Thyroid gland (tissue), 4 donors: Measurements from ENCODE around the gene EFNB2. TPM values are rescaled to one million over a fixed set of nuclear protein-coding genes. Genes with fewer than 3 reads are reported as not detected.

Experiments
- DNase-seq, 2 donors: peaks; one replicate each; pipeline ENCODE4 v3.0.0-alpha.2; 2019
- H3K27ac ChIP-seq, 3 donors: fragments of 200-600 bp; sonication (generic); 1 replicate in 2 of 3; 2 replicates in 1 of 3; pipeline ENCODE4 v1.5.1; 2016 to 2019; ENCODE audit warnings: mild to moderate bottlenecking in 1 of 3, moderate library complexity in 1 of 3
- H3K27me3 ChIP-seq: fragments of 200-600 bp; sonication (generic); one replicate; pipeline ENCODE4 v1.5.1; 2019
- H3K36me3 ChIP-seq, 2 donors: fragments of 200-600 bp; sonication (generic); one replicate each; pipeline ENCODE4 v1.5.1; 2016 to 2019
- H3K4me1 ChIP-seq, 2 donors: fragments of 200-600 bp; sonication (generic); one replicate each; pipeline ENCODE4 v1.5.1; 2017 to 2019
- H3K4me3 ChIP-seq, 3 donors: fragments of 200-600 bp; sonication (generic); replicated peaks in 1 of 3; 1 replicate in 2 of 3; 2 replicates in 1 of 3; pipeline ENCODE4 v1.5.1; 2016; ENCODE audit warnings: mild to moderate bottlenecking in 1 of 3
- H3K9me3 ChIP-seq: fragments of 200-600 bp; sonication (generic); one replicate; pipeline ENCODE4 v1.5.1; 2017
- POLR2A ChIP-seq, 2 donors: fragments of 450-650 bp; IDR thresholded peaks; one replicate each; pipeline ENCODE4 v1.6.1; 2017; ENCODE audit warnings: antibody characterized with exemption in 2 of 2, mild to moderate bottlenecking in 2 of 2, moderate library complexity in 1 of 2
- WGBS, 2 donors: methylation state at CpG; one replicate each; pipeline ENCODE4 v1.1.5; 2017; 5-methylcytosine and 5-hydroxymethylcytosine counted together
- intact Hi-C: fragments of 100-400 bp; cut with DNase I; formaldehyde crosslinking; loops from one replicate; pipeline ENCODE4 v1.15.1; 2023
- total RNA-seq, 4 donors: library from RNA; depleted of rRNA; stranded (reverse); fragments of >200 nt; gene quantifications; one replicate each; pipeline ENCODE4 v1.2.3, GENCODE V29; 2016
- TF ChIP-seq, protein P1 (sequence below), 6 experiments: fragments of 200-600 bp in 3 of 6; fragments of 450-650 bp in 3 of 6; sonication (generic) in 3 of 6; IDR thresholded peaks; one replicate each; pipeline ENCODE4 v1.5.1; 2016 to 2019; ENCODE audit warnings: antibody characterized with exemption in 6 of 6, mild to moderate bottlenecking in 2 of 6, inconsistent platforms in 1 of 6, moderate library complexity in 1 of 6

Gene EFNB2, protein sequence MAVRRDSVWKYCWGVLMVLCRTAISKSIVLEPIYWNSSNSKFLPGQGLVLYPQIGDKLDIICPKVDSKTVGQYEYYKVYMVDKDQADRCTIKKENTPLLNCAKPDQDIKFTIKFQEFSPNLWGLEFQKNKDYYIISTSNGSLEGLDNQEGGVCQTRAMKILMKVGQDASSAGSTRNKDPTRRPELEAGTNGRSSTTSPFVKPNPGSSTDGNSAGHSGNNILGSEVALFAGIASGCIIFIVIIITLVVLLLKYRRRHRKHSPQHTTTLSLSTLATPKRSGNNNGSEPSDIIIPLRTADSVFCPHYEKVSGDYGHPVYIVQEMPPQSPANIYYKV
- 10 to 100 TPM; 10.8 to 22.5 (median 17.0) TPM for total RNA-seq

DNA sequence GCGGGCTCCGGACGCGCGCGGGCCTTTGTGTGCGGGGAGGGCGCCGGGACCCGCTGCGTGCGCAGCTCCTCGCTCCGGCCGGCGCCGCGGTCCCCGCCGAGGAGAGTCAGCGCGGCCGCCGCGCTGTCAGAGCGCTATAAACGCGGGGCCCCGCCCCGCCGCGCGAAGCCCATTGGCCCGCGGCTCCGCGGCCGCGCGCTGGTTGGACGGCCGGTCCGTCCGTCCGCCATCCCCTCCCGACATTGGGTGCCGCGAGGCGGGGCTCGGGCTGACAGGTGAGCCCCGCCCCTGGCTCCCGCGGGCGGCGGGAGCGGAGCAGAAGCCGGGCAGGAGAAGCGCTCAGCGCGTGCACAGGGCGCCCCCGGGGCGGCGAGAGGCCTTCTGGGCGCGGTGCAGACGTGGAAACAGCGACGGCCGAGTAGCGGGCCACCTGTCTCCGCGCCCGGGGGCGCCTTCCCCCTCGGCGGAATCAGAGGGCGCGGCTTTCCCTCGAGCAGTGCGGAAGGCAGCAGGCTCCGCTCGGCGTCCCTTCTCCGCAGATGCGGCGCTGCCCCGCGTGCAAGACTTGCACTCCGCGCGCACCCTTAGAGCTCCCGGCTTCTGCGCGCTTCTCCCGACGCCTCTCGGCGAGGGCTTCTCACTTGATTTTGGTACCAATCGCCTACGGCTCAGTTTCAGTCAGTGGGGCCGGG is at the start of gene EFNB2:
EFNB2 (minus strand) TSS at position 111 of the 692 bp plus-strand sequence. CDS start 698 bp downstream, outside the sequence.
- no peaks in the 10 kb centered on the region for H3K9me3 ChIP-seq
- WGBS, 2 donors: 1 to 3% methylated on average over 15 to 20 of the region's 102 CpGs
- H3K27me3 ChIP-seq: no peaks in the 10 kb centered on the region
- DNase-seq: peak; percentile 87 to 93
- TF ChIP-seq, protein P1, sequence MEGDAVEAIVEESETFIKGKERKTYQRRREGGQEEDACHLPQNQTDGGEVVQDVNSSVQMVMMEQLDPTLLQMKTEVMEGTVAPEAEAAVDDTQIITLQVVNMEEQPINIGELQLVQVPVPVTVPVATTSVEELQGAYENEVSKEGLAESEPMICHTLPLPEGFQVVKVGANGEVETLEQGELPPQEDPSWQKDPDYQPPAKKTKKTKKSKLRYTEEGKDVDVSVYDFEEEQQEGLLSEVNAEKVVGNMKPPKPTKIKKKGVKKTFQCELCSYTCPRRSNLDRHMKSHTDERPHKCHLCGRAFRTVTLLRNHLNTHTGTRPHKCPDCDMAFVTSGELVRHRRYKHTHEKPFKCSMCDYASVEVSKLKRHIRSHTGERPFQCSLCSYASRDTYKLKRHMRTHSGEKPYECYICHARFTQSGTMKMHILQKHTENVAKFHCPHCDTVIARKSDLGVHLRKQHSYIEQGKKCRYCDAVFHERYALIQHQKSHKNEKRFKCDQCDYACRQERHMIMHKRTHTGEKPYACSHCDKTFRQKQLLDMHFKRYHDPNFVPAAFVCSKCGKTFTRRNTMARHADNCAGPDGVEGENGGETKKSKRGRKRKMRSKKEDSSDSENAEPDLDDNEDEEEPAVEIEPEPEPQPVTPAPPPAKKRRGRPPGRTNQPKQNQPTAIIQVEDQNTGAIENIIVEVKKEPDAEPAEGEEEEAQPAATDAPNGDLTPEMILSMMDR (IDR thresholded peaks at IDR 0.05): no peak
- TF ChIP-seq POLR2A (IDR thresholded peaks at IDR 0.05): peak; percentile 39 to 96
- peak within 1 kb of the TSS; percentile 63 to 86 (median 68) for H3K4me3 ChIP-seq
- intact Hi-C loops: loop anchor here (10.0 kb wide), 1 partner anchor 451 kb away; no protein-coding TSS in a partner anchor
- H3K4me1 ChIP-seq: peaks cover 0 to 6% of the 10 kb centered on the region in 2 donors
- no peaks in the 10 kb centered on the region for H3K36me3 ChIP-seq
- peak within 1 kb of the TSS; percentile 22 to 77 (median 73) for H3K27ac ChIP-seq

DNA sequence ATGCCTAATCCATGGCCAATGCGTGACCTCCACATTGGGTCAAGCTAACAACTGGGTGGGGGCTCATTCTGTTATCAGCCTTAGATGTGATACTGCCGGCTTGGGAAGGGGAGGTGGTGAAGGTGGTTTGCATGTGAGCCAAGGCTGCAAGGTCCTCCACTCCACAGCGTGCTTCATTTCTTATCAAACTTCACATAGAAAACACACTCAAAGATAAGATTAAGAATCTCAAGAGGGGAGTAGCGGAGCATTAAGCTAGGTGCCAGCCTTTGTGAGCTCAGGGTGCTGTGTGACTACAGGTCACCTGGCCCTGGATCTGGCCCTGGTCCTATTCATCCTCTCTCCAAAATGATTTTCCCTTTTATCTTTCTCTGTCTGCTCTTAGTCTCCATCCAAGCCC is 45.8 kb upstream of the EFNB2 start:
- WGBS, 2 donors: 58 to 68% methylated on average over 4 of the region's 4 CpGs
- no peaks in the 10 kb centered on the region for H3K4me1 ChIP-seq
- no peaks in the 10 kb centered on the region for H3K27me3 ChIP-seq
- H3K27ac ChIP-seq: no peak overlapping the region
- H3K36me3 ChIP-seq: no peaks in the 10 kb centered on the region
- intact Hi-C loops: no loop called here
- DNase-seq: no peak
- no peak overlapping the region for H3K4me3 ChIP-seq
- no peak for TF ChIP-seq POLR2A (IDR thresholded peaks at IDR 0.05)
- TF ChIP-seq, protein P1 (IDR thresholded peaks at IDR 0.05): no peak
- H3K9me3 ChIP-seq: no peaks in the 10 kb centered on the region

DNA sequence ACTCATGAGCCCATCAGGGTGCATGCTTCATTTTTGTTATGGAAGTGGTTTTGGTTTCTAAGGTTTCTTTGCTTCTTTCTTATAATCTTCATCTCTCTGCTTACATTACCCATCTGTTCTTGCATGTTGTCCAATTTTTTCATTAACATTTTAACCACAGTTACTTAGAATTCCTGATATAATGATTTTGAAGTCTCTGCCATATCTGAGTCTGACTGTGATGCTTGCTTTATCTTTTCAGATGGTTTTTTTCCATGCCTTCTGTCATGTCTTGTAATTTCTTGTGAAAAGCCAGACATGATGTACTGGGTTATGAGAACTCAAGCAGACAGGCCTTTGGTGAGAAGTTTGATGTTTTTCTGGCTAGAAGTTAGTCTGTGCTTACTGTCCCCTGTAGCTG is 40.4 kb upstream of the EFNB2 start:
- intact Hi-C loops: no loop called here
- peaks cover 0 to 14% of the 10 kb centered on the region in 2 donors for H3K4me1 ChIP-seq
- no peak overlapping the region for H3K27ac ChIP-seq
- no peaks in the 10 kb centered on the region for H3K36me3 ChIP-seq
- no peaks in the 10 kb centered on the region for H3K9me3 ChIP-seq
- H3K4me3 ChIP-seq: no peak overlapping the region
- H3K27me3 ChIP-seq: no peaks in the 10 kb centered on the region
- DNase-seq: no peak
- TF ChIP-seq POLR2A (IDR thresholded peaks at IDR 0.05): no peak
- TF ChIP-seq, protein P1 (IDR thresholded peaks at IDR 0.05): no peak

DNA sequence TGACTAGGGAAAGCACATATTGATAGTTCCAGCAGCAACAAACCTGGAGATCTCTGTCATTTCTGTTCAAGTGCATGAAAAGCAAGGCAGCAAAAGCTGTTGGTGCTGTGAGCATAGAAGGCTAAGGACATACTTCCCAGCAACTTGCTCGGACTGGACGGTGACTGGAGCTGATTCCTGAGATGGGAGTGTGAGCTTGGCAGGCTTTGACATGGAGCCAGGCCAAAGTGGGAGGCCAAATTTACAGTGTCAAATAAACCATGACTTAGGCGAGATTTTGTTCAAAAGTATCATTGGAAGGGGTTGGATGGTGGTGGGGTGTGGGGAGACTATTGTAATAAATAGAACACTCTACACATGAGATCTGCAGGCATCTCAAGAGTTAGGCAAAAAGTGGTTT is 38.4 kb upstream of the EFNB2 start:
- TF ChIP-seq POLR2A (IDR thresholded peaks at IDR 0.05): no peak
- Histone ChIP-seq H3K4me1 (peaks cover 0 to 14% of the 10 kb centered on the region in 2 donors), H3K27ac (peak overlapping the region; percentile 41 to 72 (median 53)), H3K27me3 (no peaks in the 10 kb centered on the region), H3K36me3 (no peaks in the 10 kb centered on the region), H3K9me3 (no peaks in the 10 kb centered on the region), H3K4me3 (no peak overlapping the region)
- intact Hi-C loops: no loop called here
- DNase-seq: peak; percentile 86 to 92
- whole genome bisulfite sequencing, 2 donors: 12 to 14% methylated on average over 3 of the region's 3 CpGs

DNA sequence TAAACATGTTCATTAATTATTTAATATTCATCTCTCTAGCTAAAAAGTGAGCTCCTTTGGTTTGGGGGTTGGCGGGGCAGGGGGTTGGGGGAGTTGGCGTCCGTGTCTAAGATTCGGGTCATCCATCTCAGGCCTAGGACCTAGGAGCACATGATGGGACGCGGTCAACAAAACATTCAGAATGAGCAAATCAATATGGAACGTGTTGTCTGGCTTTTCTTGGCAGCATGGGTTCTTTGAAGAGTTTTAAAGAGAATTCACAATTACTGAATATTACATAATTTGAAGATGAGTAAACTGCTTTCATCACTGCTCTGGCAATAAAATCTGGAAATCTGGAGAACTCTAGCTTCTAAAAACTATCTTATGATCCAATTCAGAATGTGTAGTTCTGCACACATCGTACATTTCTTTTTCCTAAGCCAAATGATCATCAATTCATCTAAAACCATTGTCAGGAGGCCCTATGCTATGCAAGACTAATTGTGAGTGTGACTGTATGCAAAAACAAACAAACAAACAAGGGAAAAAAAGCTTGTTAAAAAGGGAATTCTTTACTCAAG is 37.9 kb upstream of the EFNB2 start:
- no peak overlapping the region for H3K4me3 ChIP-seq
- DNase-seq: no peak
- intact Hi-C loops: no loop called here
- no peaks in the 10 kb centered on the region for H3K36me3 ChIP-seq
- H3K4me1 ChIP-seq: peaks cover 0 to 17% of the 10 kb centered on the region in 2 donors
- WGBS, 2 donors: 74 to 79% methylated on average over 8 of the region's 8 CpGs
- no peaks in the 10 kb centered on the region for H3K9me3 ChIP-seq
- H3K27me3 ChIP-seq: no peaks in the 10 kb centered on the region
- H3K27ac ChIP-seq: peak overlapping the region; percentile 18 to 41 (median 29)
- TF ChIP-seq POLR2A (IDR thresholded peaks at IDR 0.05): no peak
- TF ChIP-seq, protein P1 (IDR thresholded peaks at IDR 0.05): no peak
